Measurements from ENCODE around the gene CLINT1.
"Not testable (repeated sequence)": the region's sequence is repeated elsewhere in the genome, so short reads cannot be mapped to it uniquely, and the experiment has no call there.

Gene CLINT1

DNA sequence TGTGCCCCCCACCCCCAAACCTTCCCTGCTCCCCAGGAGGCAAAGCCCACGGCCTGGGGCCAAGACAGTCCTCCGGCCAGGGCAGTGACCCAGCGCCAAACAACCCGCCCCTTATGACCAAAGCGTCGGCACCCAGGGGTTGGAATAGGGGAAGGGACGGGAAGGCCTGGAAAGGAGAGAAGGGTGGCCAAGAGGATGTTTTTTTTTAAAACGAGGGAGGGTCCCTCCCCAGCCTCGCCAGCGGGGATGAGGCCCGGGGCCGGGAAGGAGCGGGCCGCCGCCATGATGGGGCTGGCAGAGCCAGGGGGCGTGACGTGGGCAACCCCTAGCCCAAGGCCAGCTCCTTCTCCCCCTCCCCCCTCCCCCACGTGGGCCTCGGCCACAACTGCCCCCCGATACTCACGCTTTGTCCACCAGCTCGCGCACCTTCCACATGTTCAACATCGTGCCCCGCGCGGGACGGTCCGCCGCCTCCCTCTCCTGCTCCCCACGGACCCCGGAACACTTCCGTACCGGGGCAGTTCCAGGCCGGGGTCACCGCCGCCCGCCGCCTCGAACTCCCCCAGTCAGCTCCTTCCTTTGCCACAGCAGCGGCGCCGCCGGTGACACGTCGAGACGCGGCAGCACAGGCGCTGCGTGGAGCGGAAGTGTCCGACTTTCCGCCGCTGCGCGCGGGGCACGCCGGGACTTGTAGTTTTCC, at the start of gene CLINT1:
TSS of gene CLINT1 (minus strand) at position 619 of the 700 bp plus-strand sequence. CDS start at position 444, 175 bp downstream.
- peak; percentile 95 for DNase-seq

DNA sequence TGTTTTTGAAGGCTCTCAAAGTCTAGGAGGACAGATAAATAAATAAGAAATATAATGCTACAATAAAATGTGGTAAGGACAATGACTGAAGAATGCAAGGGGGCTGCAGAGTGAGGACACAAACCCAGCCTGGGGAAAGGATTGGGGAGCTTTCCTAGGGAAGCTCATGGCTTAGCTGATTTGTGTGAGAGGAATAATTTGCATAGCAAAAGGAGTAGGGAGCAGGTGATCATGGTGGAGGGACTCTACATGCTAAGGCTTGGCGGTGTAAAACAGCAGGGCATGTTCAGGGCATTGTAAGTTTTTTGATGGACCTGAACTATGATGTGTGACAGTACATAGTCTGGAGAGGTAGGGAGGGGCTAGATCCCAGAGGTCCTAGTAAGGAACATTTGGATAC, 49.5 kb upstream of the CLINT1 start:
- no peak for DNase-seq

DNA sequence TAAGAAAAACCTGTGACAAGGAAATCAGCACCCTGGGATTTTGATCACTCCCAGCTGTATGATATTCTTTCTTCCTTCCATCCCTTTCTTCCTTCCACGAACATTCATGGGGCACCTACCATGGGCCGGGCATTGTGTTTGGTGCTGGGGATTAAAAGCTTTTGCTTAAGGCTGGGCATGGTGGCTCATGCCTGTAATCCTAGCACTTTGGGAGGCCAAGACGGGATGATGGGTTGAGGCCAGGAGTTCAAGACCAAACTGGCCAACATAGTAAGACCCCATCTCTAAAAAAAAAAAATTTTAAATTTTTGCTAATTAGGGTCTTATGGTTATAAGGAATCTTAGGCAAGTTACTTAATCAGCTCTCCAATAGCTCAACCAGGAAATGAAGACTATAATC, 48.5 kb upstream of the CLINT1 start:
- DNase-seq, result no peak

DNA sequence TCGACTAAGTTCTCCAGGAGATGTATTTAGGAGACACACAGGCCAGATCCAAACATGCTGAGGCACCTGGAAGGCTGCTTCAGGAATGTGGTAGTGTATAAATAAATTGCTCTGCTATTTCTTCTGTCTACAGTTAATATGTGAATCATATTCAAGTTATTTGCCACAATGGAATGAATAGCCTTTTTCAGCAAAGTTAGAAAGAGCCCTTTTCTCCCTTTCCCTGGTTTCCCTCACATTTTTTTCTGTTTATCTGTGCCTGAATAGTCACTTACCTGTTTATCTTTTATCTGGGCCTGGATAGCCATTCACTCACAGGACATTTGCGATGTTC, 44.1 kb upstream of the CLINT1 start:
- no peak for DNase-seq

DNA sequence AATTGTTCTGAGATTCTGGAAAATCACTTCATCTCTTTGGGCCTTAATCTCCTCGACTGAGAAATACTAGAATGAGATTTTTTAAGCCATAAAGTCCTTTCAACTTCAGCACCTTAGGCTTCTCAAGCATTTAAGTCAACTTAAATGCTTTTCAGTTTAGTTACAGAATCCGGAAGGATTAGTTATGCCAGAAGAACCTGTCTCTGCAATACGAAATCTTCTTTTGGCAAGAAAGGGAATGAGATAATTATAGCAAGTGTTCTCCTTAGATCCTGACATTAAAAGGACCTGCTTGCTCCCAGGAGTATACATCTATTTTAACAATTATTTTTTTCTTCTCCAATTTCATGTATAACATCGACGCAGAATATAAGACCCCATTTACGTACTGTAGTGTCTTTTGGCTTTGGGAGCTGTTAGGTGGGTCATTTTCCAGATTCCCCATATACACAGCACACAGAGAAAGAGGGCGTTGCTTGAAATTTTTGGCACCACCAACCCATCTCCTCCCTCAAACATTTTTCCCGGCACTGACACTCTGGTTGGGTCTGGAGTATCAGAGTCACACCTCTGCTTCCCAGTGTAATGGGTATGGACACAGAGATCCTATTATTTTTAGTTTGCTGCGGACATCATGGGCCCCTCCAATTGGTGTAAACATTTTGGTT, 43.6 kb upstream of the CLINT1 start:
- no peak for DNase-seq

DNA sequence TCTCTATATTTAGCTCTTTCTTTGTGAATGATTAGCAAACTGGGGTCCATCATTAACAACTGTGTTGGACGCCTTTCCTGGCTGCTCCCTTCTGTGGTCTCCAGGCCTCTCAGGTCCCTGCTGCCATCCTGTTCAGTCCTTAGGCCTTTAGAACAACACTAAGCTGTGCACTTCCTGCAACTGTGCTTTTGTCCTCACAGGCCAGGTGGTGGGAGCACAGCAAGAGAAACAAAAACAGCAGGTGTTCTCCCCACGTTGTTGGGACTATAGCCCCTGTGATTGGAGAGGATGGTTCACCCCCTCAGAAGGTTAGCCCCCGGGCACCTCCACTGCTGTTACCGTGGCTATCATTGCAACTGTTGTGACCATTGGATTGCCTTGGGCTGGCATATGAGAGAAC, 41.7 kb upstream of the CLINT1 start:
- DNase-seq, result no peak

DNA sequence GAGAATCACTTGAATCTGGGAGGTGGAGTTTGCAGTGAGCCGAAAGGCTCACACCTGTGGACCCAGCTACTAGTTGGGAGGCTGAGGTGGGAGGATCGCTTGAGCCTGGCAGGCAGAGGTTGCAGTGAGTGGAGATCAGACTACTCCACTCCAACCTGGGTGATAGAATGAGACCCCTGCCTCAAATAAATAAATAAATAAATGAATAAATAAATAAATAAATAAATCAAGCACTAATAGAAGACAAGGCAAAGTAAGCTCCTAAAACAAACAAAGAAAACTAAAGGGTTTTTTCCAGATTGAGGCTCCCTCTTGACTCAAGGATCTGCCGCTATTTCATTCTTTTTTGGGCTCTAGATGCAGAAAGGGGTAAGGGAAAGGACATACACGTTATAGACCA, 34.7 kb upstream of the CLINT1 start:
- DNase-seq, result no peak

DNA sequence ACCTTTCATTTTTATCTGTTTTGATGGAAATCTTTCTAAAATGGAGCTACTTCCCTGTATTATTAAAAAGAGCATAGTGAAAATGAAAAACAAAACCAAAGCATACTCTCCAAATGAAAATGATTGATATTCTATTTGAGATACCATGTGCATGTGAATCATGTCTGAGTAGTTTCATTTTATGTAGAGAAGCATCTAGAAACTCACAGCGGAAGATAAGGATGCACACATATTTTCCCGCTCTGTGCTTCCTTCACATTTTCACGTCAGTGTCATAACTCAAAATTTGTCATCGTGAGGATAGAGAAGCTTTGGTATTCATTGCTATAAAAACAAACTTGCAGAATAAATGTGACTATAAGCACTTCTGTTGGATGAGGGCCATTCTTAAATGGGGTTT, 34.0 kb upstream of the CLINT1 start:
- no peak for DNase-seq

DNA sequence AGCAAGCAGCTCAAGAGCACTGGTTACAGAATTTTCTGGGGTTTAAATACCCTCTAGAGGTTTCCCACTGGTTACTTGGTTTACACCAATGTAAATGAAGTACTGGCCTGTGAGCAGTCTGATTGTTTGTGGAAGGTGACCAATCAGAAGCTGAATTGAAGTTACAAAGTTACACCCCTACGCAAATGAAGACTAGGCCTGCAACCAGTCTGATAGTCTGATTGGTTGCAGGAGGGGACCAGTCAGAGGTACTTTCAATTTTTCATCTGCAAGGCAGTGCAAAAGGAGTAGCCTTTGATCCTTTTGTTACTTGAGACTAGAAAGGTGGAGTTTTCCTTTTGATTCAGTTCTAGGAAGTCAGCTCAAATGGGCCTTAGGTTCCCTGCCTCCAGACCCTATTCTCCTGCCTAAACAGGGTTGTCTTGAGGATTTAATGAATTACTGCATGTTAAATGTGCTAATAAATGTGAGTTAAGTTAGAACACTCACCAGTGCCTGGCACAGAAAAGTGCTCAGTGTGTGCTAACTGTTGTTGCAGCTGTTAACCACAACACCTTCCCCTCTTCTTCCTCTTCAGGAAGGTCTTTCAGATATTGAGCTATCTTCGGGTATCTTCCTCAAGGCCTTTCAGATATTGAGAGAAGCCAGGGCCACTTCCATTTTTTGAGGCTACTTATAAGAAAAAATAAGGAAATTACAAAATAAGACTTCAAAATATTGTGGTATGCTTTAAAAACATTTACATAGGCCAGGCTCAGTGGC, 32.1 kb upstream of the CLINT1 start:
- no peak for DNase-seq

DNA sequence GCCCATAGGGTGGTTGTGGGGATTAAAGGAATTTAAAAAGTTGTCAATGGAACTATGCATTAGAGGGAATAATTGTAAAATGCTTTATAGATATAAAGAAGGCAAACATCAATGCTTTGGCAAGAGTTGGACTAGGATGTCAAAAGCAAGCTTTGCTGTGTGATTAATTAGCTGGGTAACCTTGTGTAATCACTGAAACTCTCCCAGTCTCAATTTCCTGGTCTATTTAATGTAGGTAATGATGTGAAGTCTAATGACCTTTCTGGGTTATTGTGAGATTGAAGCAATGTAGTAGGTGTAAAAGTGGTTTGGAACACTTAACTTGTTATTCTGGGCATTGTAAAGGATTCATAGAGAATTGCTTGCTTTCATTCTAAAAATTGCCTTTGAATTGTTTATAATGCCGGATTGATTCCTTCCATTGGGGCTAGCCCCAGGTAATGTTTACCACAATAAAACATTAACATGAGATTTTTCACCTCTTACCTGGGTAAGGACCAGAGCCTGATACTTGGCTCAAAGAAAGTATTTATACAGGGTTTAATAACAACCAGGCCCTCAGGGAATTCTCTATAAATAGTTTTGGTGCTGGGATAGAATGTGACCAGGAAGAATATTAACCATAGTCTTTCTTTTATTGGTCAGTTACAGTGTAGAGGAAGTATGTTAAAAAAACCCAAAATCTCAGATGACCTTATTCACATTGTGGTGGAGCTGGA, 30.0 kb upstream of the CLINT1 start:
- no peak for DNase-seq

DNA sequence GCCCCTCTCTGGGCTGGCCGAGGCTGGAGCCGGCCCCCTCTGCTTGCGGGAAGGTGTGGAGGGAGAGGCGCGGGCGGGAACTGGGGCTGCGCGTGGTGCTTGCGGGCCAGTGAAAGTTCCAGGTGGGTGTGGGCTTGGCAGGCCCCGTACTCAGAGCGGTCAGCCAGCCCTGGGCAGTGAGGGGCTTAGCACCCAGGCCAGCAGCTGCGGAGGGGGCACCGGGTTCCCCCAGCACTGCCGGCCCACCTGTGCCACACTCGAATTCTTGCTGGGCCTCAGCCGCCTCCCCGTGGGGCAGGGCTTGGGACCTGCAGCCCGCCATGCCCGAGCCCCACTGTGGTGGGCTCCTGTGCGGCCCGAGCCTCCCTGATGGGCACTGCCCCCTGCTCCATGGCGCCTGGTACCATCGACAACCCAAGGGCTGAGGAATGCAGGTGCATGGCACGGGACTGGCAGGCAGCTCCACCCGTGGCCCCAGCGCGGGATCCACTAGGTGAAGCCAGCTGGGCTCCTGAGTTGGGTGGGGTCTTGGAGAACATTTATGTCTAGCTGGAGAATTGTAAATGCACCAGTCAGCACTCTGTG, 27.9 kb upstream of the CLINT1 start:
- no peak for DNase-seq

DNA sequence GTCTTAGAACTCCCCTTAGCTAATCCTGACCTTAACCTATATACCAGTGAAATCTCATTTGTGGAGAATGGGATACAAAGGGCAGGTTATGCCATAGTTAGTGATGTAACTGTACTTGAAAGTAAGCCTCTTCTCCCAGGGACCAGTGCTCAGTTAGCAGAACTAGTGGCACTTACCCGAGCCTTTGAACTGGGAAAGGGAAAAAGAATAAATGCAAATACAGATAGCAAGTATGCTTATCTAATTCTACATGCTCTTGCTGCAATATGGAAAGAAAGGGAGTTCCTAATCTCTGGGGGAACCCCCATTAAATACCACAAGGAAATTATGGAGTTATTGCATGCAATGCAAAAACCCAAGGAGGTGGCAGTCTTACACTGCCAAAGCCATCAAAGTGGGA, 26.1 kb upstream of the CLINT1 start:
- not testable (repeated sequence) for DNase-seq

DNA sequence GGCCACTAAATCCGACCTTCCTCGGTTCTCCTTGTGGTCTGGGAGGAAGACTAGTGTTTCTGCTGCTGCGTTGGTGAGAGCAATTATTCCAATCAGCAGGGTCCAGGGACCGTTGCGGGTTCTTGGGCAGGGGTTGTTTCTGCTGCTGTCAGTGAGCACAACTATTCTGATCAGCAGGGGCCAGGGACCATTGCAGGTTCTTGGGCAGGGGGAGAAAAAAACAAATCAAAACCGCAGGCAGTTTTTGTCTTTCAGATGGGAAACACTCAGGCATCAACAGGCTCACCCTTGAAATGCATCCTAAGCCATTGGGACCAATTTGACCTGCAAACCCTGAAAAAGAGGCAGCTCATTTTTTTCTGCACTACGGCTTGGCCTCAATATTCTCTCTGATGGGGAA, 22.6 kb upstream of the CLINT1 start:
- DNase-seq, result not testable (repeated sequence)

DNA sequence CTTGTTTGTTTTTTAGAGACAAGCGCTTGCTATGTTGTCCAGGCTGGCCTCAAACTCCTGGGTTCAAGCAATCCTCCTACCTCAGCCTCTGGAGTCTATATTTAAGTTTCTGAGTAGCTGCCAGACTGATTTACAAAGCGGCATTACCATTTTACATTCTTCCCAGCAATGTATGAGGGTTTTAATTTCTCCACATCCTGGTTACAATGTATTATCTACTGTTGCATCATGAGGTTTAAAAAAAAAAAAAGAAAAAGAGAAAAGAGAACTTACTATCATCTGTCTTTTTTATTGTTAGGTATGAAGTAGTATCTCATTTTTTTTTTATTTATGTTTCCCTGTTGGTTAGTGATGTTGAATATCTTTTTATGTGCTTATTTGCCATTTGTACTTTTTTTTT, 18.9 kb upstream of the CLINT1 start:
- DNase-seq, result no peak

DNA sequence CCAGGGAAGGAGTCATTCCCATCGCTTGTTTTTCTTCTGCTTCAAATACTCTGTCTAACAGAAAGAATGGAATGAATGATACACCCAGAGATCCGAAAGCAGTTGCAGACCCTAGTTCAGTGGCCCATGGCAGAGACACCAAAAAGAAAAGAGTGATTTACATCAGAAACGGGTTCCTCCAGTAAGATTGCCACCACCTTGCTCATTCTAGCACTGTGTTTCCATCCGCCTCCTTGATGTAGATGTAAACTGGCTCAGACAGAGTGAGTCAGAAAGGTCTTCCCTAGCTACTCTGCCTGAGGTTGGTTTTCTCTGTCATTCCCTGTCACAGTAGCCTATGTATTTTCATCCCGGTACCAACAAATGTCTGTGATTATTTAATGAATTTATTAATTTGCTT, 15.9 kb upstream of the CLINT1 start:
- no peak for DNase-seq

DNA sequence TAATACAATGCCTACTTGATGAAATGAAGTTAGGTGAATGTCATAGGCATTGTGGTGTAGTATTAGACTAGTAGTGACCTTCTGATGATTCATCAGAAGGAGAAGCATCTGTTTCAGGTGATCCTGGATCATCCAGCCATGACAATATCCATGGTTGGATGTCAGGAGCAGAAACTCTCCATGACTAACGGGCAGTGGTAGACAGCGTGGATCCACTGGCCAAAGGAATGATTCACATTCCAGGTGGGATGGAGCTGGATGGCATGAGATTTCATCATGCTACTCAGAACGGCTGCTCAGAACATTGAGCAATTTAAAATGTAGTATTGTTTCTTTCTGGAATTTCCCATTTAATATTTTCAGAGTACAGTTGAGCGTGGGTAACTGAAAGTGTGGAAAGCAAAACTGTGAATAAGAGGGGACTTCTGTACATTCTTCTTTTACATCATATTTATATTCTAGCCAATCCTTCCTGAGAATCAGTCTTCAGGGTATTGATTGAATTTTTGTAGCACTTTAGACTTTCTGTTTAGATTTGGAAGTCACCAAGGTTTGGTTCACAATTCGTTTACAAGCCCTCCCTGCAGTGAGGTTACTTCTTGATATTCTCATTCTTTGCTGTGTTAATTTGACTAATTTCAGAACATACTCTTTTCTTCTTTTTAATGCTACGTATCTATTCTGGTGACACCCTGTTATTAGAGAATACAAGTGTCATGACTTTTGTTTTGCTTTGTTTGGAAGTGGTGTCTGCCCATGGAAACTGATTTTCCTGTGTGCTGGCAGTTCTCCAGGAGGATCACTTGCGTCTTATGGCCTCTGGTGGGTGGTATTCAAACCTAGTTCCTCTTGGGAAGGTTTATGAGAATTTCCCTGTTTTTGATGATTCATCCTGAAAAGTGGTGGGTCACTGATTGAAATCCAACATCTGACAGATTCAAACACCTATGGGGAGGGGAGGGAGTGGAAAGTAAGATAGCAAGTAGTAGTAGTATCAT, 12.2 kb upstream of the CLINT1 start:
- no peak for DNase-seq

DNA sequence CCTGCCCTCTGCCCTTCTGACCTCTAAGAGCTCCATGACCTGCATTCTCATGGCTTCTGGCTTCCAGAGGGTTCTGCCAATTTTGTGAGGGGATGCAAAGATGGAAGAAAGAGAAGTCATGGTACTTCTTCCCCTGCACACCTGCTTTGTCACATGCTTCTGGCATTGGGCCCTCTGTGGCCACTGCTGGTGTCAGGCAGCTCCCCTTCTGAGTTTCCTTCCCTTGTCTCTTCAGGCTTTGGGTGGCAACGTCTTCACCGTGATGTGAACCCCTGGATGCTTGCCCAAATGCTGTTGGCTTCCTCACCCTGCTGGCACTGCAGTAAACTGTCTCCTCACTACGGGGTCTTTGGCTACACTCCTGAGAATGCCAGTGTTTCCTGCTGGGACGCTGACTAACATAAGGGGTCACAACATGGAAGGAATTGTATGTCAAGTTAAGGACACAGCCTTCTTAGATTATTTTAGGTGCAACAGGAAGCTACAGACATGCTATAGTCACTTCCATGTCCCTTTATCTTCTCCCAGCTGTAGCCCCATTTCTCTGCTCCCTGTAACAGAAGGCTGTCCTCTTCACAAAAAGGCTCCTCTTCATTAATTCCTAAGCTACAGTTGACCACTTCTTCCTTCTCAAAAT, 8.9 kb upstream of the CLINT1 start:
- no peak for DNase-seq

DNA sequence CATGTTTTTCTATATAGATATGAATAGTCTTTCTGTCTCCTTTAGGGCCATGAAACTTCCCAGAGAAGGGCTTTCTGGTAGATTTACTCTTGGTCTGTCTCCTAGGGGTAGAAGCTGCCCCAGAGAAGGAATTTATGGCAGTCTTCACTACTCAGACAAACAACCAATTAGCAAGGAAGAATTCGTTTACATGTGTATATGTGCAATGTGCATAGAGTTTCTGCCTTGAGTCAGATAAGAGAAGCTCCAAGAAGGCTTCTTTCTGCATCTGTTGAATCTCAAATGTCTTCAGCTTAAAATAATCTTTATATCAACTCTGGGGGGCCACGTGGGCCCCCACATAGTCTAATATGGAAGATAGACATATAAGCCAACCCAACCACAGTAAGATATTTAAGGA, 7.6 kb upstream of the CLINT1 start:
- no peak for DNase-seq

DNA sequence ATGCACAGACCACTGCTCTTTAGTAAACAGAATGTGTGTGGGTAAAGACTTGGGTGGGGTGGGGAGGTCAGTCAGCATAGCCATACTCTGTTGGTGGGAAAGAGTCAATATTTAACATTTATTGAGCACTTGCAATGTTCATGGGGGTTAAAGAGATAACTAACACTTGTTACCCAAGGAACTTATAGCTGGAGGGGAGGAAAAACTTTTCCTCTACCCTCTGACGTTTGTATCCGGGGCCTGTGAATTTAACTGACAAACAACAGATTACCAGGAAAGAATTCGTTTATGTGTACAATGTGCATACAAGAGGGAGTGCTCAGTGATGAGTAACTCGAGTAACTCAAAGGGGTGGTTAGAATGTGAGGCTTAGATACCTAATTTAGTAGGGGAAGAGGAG, 6.8 kb upstream of the CLINT1 start:
- DNase-seq, result no peak

DNA sequence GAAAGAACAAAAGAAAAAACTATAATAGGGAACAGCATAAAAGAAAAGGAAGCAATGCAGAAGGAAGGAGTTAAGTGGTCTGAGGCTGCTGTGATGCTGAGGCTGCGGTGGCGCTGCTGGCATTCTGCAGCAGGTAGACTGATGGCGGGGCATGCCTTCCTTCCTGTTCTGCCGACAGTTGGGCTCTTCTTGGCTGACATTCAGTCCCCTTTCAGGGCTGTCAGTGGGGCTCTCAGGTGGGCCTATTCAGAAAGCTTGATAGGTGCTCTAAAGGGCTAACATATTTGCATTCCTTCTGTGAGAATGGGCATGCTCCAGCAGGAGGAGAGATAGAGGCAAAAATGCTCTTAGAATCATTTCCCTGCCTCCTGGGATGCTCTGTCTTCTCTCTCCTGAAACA, 5.1 kb upstream of the CLINT1 start:
- no peak for DNase-seq

DNA sequence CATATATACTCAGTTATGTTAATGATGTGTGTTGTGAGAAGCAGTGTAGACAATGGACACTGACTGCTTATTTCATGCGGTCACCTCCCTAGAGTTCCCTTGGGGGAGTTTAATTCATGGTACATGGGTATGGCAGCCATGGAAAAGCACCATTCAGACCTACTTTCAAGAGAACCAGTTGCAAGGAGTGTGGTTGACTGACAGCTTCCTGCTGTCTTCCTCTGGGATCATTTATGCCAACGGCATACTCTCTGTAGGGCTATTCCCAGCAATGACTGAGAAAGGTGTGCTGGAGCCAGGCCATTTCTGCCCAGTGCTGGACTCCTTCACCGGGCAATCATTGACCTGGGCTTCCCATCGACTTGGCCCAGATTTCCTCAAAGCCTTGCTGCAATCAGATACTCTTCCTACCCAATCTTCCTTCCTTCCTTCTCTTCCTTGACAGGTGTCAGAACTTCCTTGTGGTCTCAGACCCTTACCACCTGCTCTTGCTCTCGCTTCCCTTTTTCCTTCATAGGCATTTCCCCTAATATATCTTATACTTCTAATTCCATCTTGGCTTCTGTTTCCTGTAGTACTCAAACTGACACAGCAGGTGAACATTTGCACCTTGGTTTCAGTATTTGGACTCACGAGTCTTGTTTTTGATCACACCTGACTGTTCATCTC, 3.4 kb upstream of the CLINT1 start:
- DNase-seq, result no peak

Measured in eye (tissue), 1 donor.